Endodermal cell (in vitro differentiated cells): ENCODE measurements around the gene HOXB4. TPM values are rescaled to one million over a fixed set of nuclear protein-coding genes. Genes with fewer than 3 reads are reported as not detected.

Experiments
- DNase-seq: peaks from one replicate; pipeline ENCODE4 v3.0.0-alpha.2; 2017
- H3K27ac ChIP-seq: 2 replicates; pipeline ENCODE4 v1.5.1; 2013; ENCODE audit warnings: mild to moderate bottlenecking, low read depth, low read length, moderate library complexity
- H3K27me3 ChIP-seq: 2 replicates; pipeline ENCODE4 v1.6.1; 2013; ENCODE audit warnings: mild to moderate bottlenecking, low read length, moderate library complexity; ENCODE audit not compliant: insufficient read depth, control insufficient read depth, poor library complexity, severe bottlenecking
- H3K36me3 ChIP-seq: 2 replicates; pipeline ENCODE4 v1.7.0; 2013; ENCODE audit warnings: mild to moderate bottlenecking, low read length, moderate library complexity; ENCODE audit not compliant: control insufficient read depth, insufficient read depth
- H3K4me1 ChIP-seq: one replicate; pipeline ENCODE4 v1.7.0; 2013; ENCODE audit warnings: low read length; ENCODE audit not compliant: control insufficient read depth, insufficient read depth
- H3K4me3 ChIP-seq: 2 replicates; pipeline ENCODE4 v1.5.1; 2013; ENCODE audit warnings: mild to moderate bottlenecking, low read length, moderate library complexity
- H3K9ac ChIP-seq: 2 replicates; pipeline ENCODE4 v1.6.1; 2013; ENCODE audit warnings: mild to moderate bottlenecking, low read length, moderate library complexity; ENCODE audit not compliant: poor library complexity, severe bottlenecking; ENCODE audit errors: extremely low read depth
- H3K9me3 ChIP-seq: 2 replicates; pipeline ENCODE4 v1.6.1; 2013; ENCODE audit warnings: mild to moderate bottlenecking, low read length, moderate library complexity; ENCODE audit not compliant: control insufficient read depth
- H3K27ac Mint-ChIP-seq: 2 replicates; pipeline ENCODE4 v1.8.0; 2020; ENCODE audit warnings: mixed read lengths
- H3K27me3 Mint-ChIP-seq: 2 replicates; pipeline ENCODE4 v1.8.0; 2021; ENCODE audit warnings: mild to moderate bottlenecking, mixed read lengths; ENCODE audit not compliant: insufficient read depth
- H3K36me3 Mint-ChIP-seq: 2 replicates; pipeline ENCODE4 v1.8.0; 2020; ENCODE audit warnings: low read depth, mixed read lengths
- H3K4me1 Mint-ChIP-seq: 2 replicates; pipeline ENCODE4 v1.8.0; 2020; ENCODE audit warnings: mixed read lengths
- H3K4me3 Mint-ChIP-seq: 2 replicates; pipeline ENCODE4 v1.8.0; 2020; ENCODE audit warnings: mild to moderate bottlenecking, moderate library complexity, mixed read lengths
- H3K9me3 Mint-ChIP-seq: 2 replicates; pipeline ENCODE4 v1.8.0; 2020; ENCODE audit warnings: mild to moderate bottlenecking, mixed read lengths
- WGBS, 2 experiments: methylation state at CpG; one replicate each; pipeline versions ENCODE4 v1.1.5 to v1.1.7; 2013; ENCODE audit warnings: missing lambda C conversion rate in 2 of 2, mixed read lengths in 1 of 2; ENCODE audit not compliant: insufficient coverage in 1 of 2, insufficient read length in 1 of 2; 5-methylcytosine and 5-hydroxymethylcytosine counted together
- total RNA-seq, 2 donors: library from RNA; stranded (reverse); fragmentation: NEBNext Ultra II Directional in 1 of 2; extraction: Animal tissue kit (Norgen Biotek cat#: 25700) in 1 of 2; gene quantifications; 2 replicates in 1 of 2; 3 replicates in 1 of 2; pipeline ENCODE4 v1.2.1, GENCODE V29; 2021
- TF ChIP-seq, protein P1 (sequence below): fragments of 200-600 bp; sonication (generic); conservative IDR thresholded peaks from 2 replicates; pipeline ENCODE4 v1.5.0; 2021; ENCODE audit warnings: antibody characterized with exemption, mild to moderate bottlenecking

Gene HOXB4
- total RNA-seq, 2 donors from 2014 or later, result not detected

DNA sequence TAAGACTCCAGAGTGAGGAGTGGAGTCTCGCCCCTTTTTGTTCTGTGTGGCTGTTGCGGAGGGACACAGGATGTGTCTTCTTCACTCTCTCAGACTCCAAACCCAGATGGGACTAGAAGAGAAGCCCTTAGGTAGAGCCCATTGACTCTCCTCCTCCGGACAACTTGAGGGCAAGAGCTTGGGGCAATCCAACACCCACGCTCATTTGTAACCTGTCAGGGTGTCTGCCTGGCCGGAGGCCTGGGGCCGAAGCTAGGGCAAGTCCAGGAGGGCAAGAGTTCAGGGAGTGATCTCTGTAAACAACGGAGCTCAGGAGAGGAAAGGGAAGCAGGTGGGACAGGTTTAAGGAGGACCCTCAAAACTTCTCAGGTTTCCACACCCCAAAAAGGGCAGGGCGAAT, 45.9 kb downstream of the HOXB4 start:
- Histone ChIP-seq H3K9me3 (no peaks in the 10 kb centered on the region), H3K4me1 (no peaks in the 10 kb centered on the region), H3K4me3 (no peak overlapping the region), H3K27ac (no peak overlapping the region), H3K27me3 (peaks cover 63% of the 10 kb centered on the region), H3K9ac (no peak overlapping the region), H3K36me3 (no peaks in the 10 kb centered on the region)
- no peak overlapping the region for H3K4me3 Mint-ChIP-seq
- H3K9me3 Mint-ChIP-seq, result no peaks in the 10 kb centered on the region
- no peak overlapping the region for H3K27ac Mint-ChIP-seq
- TF ChIP-seq, protein P1, sequence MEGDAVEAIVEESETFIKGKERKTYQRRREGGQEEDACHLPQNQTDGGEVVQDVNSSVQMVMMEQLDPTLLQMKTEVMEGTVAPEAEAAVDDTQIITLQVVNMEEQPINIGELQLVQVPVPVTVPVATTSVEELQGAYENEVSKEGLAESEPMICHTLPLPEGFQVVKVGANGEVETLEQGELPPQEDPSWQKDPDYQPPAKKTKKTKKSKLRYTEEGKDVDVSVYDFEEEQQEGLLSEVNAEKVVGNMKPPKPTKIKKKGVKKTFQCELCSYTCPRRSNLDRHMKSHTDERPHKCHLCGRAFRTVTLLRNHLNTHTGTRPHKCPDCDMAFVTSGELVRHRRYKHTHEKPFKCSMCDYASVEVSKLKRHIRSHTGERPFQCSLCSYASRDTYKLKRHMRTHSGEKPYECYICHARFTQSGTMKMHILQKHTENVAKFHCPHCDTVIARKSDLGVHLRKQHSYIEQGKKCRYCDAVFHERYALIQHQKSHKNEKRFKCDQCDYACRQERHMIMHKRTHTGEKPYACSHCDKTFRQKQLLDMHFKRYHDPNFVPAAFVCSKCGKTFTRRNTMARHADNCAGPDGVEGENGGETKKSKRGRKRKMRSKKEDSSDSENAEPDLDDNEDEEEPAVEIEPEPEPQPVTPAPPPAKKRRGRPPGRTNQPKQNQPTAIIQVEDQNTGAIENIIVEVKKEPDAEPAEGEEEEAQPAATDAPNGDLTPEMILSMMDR, result no peak
- peak; percentile 49 for DNase-seq
- H3K4me1 Mint-ChIP-seq, result peaks cover 16% of the 10 kb centered on the region
- 79 to 92% methylated on average over 5 to 8 of the region's 8 CpGs for WGBS, 2 experiments
- H3K36me3 Mint-ChIP-seq, result no peaks in the 10 kb centered on the region
- peaks cover 93% of the 10 kb centered on the region for H3K27me3 Mint-ChIP-seq

DNA sequence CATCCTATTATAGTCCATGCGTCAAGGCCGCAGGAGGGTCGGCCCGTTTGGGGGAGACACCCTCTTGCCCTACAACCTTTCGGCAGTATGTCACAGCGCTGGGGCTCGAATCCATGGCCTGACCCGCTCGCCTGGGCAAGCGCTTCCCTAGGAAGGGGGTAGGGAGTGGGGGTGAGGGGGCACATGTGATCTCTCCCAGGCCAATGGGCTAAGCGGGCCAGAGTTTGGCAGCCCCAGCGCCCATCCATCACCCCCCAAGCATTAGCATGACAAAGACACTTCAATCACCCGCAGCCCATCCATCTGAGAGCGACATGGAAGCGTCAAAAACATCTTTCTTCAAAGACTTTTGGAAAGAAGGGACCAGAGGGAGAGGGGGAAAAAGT, 47.3 kb downstream of the HOXB4 start, which contains the start of gene HOXB1:
TSS of gene HOXB1 (minus strand) at position 125 of the 386 bp plus-strand sequence. CDS start at position 18, 107 bp downstream.
- no peaks in the 10 kb centered on the region for H3K9me3 ChIP-seq
- Mint-ChIP-seq H3K27me3 (peaks cover 93% of the 10 kb centered on the region), H3K4me1 (peaks cover 18% of the 10 kb centered on the region), H3K36me3 (no peaks in the 10 kb centered on the region), H3K9me3 (no peaks in the 10 kb centered on the region), H3K4me3 (no peak within 1 kb of the TSS), H3K27ac (no peak within 1 kb of the TSS)
- TF ChIP-seq, protein P1, result no peak
- no peaks in the 10 kb centered on the region for H3K4me1 ChIP-seq
- no peak within 1 kb of the TSS for H3K9ac ChIP-seq
- DNase-seq, result peak; percentile 89
- no peak within 1 kb of the TSS for H3K4me3 ChIP-seq
- peak within 1 kb of the TSS; percentile 76 for H3K27ac ChIP-seq
- 20 to 40% methylated on average over 2 to 13 of the region's 15 CpGs for WGBS, 2 experiments
- no peaks in the 10 kb centered on the region for H3K36me3 ChIP-seq
- peaks cover 75% of the 10 kb centered on the region for H3K27me3 ChIP-seq

GRCh38 chr17:48530208-48530886, 47.8 kb downstream of the HOXB4 start:
- no peaks in the 10 kb centered on the region for H3K9me3 ChIP-seq
- H3K27me3 ChIP-seq, result peaks cover 81% of the 10 kb centered on the region
- no peak overlapping the region for H3K4me3 Mint-ChIP-seq
- DNase-seq, result peak; percentile 78
- H3K9me3 Mint-ChIP-seq, result no peaks in the 10 kb centered on the region
- no peaks in the 10 kb centered on the region for H3K36me3 Mint-ChIP-seq
- H3K4me3 ChIP-seq, result no peak overlapping the region
- H3K9ac ChIP-seq, result no peak overlapping the region
- H3K4me1 Mint-ChIP-seq, result peaks cover 18% of the 10 kb centered on the region
- H3K36me3 ChIP-seq, result no peaks in the 10 kb centered on the region
- no peak overlapping the region for H3K27ac Mint-ChIP-seq
- WGBS, 2 experiments, result 40 to 56% methylated on average over 16 to 37 of the region's 37 CpGs
- H3K4me1 ChIP-seq, result no peaks in the 10 kb centered on the region
- TF ChIP-seq, protein P1, result no peak
- H3K27me3 Mint-ChIP-seq, result peaks cover 95% of the 10 kb centered on the region
- H3K27ac ChIP-seq, result no peak overlapping the region
